Activated gamma-delta T cell (primary cell): ENCODE data around the gene AGXT2.
"Not testable (repeated sequence)": the region's sequence is repeated elsewhere in the genome, so short reads cannot be mapped to it uniquely, and the experiment has no call there.

Experiments used
- DNase-seq: peaks from one replicate; lab custom pipeline; 2025; lab: John Stamatoyannopoulos, UW

Gene AGXT2

GRCh38 chr5:35050541-35051126, 2.9 kb upstream of the AGXT2 start:
- no peak for DNase-seq

DNA sequence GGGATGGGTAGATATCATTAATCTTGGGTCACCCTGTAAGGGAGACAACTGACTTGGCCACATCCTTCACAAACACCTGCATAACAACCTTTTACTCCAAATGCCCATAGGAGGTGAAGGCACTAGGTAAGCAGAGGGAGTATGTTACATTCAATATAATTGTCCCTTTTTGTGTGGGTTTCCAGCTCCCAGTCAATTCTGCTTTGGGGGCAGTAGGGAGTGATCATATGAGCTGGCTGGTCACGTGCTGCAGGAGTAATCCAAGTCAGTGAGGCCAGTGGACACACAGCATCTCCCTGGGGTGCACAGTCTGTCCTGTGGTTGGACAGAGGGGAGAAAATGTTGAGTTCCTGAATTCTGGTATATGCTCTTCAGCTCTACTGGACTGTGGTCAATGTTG, 1.2 kb upstream of the AGXT2 start:
- DNase-seq, result no peak

- DNase-seq, result no peak
Observed at GRCh38 chr5:35046774-35047173, 975 bp downstream of the AGXT2 start.

DNA sequence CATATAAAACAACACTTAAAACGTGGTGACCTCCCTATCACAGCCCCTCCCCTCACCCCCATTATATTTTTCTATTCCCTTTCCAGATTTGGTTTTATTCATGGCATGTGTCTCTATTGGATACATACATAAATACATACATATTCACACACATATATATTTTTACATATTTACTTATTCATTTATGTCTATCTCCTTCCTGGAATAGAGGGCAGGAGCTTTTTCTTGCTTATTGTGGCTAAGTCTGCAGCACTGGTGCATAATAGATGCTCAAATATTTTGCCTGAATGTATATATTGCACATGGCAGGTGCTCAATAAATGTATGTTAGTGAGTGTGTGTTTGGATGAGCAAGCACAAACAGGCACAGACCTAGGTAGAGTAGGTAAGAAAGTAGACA, 2.5 kb downstream of the AGXT2 start:
- no peak for DNase-seq

DNA sequence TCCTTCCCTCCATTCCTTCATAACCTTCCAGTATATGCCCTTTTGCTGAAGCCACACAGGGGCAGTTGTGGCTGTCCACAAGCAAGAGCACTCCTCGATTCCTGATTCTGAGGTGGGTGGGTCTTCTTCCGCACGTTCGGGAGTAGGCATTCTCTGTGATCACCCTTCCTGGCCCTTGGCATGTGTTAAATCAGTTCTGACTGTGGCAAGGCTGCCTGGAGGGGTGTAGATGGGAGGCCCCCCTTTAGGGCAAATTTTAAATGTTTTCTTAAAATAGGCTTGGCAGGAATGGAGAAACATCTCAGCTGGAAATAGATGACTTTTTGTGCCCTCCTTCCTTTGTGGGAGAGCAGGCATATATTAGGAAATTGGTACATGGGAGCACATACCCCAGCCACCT, 3.1 kb downstream of the AGXT2 start:
- no peak for DNase-seq

- no peak for DNase-seq
Observed at GRCh38 chr5:35042781-35043180, 5.0 kb downstream of the AGXT2 start.

DNA sequence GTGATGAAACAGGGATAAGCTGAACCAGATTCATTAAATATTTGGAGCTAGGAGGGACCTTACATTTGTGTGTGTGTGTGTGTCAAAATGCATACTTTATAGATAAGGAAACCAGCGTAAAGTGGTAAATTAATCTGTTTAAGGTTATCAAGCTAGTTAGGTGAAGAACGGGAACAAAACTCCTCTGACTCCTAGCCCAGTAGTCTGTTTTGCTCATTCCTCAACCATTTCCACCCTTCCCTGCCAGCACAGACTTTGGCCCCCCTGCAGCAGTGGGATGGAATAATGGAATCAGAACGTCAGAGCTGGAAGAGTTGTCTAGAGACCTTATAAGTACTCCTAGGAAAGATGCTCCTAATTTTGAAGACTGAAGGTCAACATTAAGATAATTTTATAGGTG, 6.5 kb downstream of the AGXT2 start:
- DNase-seq, result no peak

DNA sequence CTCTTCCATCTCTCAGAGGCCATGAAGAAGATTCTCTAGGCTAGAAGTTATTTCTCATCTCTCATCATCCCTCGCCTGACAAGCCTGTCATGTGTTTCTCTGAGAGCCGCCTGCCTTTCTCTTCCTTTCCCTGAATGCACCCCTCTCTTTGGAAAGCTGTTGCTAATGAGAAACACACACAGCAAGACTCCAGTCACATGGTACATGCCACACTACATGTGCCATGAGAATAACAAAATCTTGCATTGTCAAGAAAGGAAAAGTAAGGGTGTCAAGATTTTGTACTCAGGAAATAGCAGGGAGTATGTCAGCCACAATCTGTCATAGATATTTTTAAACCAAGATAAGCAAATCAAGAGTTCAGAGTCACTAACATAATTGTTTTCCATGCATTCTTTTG, 8.9 kb downstream of the AGXT2 start:
- no peak for DNase-seq

DNA sequence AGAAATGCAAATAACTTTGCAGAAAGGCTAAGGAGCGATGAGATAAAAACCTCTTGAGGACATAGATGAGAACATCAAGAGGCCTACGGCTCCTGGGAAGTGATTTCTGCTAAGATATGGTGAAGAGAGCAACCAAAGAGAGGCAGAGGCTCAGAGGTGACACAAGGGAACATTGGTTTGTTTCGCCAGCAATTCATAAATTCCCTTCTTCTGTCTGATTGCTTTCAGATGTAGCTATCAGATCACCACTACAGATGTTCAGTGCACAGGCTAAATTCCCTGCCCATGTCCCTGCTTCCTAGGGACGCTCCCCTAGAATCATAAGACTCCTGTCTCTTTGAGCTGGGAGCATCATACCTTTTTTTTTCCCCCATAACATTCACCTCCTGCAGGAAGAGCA, 11.2 kb downstream of the AGXT2 start:
- no peak for DNase-seq

- not testable (repeated sequence) for DNase-seq
Observed at GRCh38 chr5:35035929-35036328, 11.8 kb downstream of the AGXT2 start.

DNA sequence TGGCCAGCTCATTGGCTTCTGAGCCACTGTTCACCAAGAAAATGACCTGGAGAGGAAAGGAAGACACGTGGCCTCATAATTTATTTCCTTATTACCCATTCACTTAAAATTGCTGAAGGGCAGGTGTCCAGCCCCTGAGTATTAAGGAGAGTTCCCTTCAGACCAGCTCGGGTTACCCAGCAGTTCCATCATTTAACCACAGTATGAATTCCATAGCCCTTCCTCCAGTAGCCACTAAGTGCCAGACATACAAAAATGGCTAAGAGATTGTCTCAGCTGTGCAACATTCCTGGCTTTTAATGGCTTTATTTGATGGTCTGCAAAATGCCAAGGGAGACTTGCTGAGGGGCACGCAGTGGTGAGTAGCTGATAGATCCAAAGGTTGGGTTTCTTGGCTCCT, 12.5 kb downstream of the AGXT2 start:
- no peak for DNase-seq

DNA sequence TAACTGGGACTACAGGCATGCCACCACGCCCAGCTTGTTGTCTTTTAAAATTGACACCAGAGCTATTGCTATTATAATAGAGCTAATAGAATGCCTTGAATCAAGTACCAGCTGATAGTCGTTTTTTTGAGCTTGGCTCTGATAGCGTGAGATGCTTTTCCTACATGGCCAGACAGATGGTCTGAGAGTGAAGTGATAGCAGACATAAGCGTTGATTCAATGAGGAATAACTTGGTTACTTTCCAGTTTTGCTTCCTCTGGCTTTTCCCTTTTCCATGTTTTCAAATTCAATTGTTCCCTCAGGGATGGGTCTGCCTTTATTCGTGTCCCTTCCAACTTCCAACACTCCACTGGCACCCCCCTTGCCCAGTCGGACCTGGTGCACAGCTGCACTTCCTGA, 15.4 kb downstream of the AGXT2 start:
- DNase-seq, result no peak

DNA sequence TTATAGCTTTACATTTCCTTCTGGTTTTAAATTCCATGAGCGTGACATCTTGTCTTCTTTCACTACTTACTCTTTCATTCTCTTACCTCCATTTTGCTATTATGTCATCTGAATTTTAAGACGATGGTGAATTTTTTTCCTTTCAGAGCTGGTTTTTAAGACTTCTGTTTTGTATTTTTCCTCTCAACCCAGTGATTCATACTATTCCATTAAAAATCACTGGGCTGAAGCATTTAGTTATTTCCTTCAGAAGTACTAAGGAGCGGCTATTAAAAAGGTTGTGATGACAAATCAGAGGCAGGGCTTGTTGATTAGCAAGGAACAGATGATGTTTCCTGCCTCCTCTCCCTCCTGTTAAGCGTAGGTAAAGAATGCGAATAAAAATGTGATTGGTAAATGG, 16.5 kb downstream of the AGXT2 start:
- DNase-seq, result no peak

DNA sequence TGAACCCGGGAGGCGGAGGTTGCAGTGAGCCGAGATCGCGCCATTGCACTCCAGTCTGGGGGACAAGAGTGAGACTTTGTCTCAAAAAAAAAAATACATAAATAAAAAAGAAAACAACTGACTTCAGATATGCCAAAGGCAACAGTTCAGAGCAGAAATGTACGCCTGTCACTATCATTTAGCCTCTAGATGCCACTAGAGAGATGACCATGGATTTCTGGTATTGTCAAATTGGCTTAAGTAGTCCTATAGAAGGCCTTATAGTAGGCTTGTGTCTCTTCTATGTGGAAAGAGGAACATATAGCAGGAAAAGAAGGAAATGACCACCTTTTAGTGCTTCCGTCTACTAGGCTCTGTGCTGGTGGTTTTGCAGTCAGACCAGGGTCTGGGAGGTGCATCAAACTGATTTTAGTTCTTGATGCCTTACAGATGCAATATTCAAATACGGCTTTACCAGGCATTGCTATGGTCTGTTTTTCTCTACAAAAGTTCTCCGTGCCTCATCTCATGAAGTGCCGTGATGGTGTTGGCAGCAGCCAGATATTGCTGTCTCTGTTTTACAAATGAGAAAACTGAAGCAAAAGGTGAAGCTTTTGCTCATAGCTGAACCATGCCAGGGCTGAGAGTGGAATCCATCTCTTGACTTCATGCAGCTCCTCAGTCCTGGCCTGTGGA, 17.2 kb downstream of the AGXT2 start:
- no peak for DNase-seq

DNA sequence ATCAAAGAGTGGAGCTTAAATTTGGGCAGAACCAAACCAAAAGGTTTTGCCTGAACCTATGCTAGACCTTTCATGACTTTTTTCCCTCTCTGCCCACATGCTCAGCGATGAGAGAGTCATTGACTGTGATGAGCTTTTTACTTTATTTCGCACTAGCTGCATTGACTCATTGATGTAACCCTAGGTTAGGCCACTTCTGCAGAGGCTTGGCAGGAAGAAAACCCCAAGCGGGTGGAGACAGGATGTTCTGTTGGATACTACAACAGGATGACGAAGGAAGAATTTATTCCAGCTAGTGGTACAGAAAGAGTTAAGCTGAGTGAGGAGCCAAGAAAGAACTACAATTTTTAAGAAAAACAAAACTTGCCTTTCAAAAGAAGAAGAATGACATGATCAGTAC, 18.4 kb downstream of the AGXT2 start:
- DNase-seq, result no peak

DNA sequence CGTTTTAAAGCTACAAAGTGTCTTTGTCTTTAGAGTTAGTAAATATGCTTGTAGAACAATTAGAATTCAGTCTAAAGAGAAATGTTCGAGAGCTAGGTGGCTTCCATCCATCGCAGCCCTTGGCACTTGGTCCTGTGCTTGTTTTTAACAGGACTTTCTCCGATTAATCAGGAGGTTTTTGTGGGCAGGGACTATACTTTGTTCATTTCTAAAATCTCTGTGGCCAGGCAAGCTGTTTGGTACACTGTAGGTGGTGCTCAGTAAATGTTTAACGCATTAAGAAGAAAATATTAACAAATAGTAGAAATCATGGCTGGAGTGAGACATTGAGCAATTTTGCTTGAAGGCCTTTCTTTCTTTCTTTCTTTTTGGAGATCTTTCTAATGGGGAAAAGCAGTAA, 20.8 kb downstream of the AGXT2 start:
- no peak for DNase-seq

GRCh38 chr5:35026280-35026840, 21.4 kb downstream of the AGXT2 start:
- DNase-seq, result no peak

DNA sequence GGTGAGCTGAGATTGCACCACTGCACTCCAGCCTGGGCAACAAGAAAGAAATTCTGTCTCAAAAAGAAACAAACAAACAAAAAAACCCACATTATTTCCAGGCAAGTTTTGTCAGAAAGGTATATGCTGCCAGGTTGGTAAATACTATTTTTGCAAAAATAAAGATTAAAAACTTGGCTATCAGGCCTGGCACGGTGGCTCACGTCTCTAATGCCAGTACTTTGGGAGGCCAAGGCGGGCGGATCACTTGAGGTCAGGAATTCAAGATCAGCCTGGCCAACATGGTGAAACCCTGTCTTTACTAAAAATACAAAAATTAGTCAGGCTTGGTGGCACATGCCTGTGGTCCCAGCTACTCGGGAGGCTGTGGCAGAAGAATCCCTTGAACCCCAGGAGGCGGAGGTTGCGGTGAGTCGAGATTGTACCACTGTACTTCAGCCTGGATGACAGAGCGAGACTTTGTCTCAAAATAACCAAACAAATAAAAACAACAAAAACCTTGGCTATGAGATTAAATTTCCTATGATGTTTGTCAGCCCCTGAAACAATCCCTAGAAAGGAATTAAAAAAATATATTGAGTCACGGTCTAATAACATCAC, 22.7 kb downstream of the AGXT2 start:
- no peak for DNase-seq

- DNase-seq, result no peak
Observed at GRCh38 chr5:35023391-35024178, 24.2 kb downstream of the AGXT2 start.

DNA sequence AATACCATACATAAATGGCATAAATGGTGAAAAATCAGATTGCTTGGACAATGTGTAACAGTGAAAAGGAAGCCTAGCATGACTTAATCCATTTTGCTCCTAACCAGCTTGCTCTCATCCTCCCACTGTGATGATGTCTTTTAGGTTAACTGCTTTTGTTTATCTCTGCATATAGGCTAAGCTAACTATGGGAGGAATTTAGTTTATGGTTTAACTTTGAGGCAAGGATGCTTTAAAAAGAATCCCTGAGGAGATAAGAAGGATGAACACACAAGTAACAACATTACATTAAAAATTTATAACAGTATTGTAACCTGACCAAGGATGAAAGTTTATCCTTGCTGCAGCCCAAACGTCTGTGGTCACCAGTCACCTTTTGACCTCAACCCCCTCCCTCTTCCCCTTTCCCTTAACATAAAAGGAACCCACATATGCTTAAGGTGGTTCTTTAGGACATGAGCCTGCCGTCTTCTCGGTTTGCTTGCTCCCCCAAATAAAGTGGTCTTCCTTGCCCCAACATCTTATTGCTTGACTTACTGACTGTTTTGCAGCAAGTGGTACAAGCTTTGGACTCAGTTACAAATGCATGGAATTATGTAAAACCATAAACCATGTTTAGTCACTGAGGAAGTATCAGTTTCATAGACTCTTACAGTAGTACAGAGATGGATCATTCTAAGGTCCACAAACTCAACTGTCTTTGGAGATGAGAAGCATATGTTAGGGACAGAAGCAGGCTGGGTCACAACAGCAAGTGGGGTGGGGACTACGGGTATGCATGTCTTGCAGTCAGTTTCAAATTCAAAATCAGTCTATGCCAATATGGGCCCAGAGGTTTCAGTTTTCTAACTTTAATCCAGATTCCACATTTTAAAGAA, 31.3 kb downstream of the AGXT2 start:
- no peak for DNase-seq

- no peak for DNase-seq
Observed at GRCh38 chr5:35015063-35015462, 32.7 kb downstream of the AGXT2 start.

DNA sequence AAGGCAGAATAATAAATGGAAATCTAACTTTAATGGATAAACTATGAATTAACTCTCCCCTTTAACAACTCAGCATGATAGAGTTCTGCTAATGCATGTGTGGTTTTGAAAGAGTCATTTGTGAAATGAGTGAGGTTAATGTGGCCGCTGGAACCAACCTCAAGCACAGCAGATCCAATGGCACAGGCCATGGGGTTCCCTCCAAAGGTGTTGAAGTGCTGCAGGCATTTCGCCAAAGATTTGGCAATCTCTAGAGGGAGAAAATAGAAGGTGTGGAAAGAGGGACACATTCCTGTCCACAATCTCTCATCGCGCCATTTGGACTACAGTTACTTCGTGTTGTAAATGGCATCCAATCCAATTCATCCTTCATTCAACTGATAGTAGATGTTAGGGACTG, 35.0 kb downstream of the AGXT2 start:
- no peak for DNase-seq
